Effector CD4-positive, alpha-beta T cell (primary cell): ENCODE results near the gene PRDM13. TPM values are rescaled to one million over a fixed set of nuclear protein-coding genes. Genes with fewer than 3 reads are reported as not detected.
"Not testable (repeated sequence)": the region's sequence is repeated elsewhere in the genome, so short reads cannot be mapped to it uniquely, and the experiment has no call there.

Experiments
- DNase-seq: peaks from one replicate; pipeline ENCODE4 v3.0.0-alpha.2; 2020
- total RNA-seq: gene quantifications from one replicate; lab custom pipeline; 2026; lab: John Stamatoyannopoulos, UW

PRDM13 gene
- not detected for total RNA-seq

DNA sequence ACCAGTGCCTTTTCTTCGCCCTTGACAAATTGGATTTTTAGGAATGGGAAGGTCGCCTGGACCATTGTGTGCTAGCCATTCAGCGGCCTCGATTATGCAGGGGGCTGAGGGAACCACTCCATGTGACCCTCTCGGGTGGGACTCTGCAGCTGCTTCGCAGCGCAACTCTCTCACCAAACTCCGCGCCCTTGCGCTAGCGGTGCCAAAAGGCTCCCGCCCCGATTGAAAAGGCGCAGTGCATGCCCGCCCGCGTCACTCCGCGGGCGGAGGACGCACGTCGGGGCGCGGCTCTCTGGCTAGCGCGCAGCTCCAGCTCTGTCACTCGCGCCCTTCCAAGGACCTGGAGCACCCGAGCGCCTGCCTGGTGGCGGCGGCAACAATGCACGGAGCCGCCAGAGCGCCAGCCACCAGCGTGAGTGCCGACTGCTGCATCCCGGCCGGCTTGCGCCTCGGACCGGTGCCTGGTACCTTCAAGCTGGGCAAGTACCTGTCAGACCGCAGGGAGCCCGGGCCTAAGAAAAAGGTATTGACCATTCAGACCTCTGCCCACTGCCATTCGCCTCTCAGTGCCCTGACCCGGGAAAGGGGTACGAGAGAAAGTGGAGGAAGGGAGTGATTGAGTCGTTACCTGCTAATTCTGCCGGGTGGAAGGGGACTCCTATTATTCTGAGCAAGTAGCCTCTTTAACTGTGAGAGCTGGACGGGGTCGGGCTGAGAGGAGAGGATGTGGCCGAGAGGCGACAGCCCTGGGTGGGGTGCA is at the start of gene PRDM13:
Gene PRDM13, plus strand, starts transcription at position 178 of the 760 bp plus-strand sequence. Its CDS starts 202 bp downstream, at position 380.
- DNase-seq: no peak

DNA sequence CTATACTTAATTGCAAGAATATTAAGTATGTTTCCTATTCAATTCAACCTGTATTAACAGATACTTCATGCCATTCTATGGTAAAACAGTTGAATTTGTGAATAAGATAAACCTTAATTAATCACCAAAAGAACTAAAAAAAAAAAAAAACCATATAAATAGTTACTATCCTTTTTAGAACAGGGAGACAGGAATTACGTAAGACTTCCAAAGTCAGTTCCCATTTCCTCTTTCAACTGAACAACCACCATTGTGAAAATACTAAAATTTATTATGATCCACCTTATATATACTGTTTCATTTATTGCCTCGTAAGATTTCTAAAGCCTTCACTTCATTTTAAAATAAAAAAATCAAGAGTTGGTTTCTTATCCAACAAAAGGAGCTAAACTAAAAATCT is 47.6 kb upstream of the PRDM13 start:
- no peak for DNase-seq

DNA sequence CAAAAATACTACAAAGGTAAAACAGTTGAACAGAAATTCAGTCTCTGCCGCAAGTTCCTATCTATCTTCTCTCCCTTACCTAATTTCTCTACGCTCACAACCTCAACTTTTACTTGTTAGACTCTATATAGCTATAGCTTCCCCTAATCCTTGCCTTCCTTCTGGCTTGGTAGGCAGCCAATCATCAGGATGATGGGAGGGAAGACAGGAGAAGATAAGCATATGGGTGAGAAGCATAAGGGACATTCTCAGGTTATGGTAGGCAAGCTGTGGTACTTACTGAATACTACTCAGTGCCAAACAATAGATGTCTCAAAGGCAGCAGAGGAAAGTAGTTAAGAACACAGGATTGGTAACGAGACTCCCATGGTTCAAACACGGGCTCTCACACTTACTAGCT is 46.0 kb upstream of the PRDM13 start:
- no peak for DNase-seq

DNA sequence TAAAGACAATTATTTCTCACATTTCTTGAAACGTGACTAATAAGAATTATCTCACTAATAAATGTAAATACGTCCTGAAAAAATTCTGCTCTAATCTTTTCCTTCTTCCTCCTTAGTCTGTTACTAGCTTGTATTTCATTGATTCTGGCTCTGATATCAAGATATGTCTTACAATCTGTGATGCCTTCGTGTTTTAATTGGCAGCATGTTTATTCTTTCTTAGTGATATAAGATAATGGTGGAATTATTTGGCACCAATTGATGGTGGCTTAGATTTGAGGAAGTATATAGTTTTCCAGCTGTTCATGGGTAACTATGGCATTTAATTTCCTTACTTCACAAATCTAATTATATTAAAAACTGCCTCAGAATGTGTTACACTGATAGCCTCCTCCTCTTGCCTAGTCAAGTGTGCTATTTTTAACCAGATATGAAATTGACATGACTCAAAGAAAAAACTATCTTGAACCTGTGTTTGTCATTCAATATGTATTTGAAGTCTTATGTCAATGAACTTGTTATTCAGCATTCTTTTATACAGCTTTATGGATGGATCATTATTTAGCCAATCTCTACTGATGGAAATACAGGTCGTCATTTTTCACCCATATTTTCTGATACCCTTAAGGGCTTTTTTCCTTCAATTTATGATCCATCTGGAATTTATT is 43.4 kb upstream of the PRDM13 start:
- no peak for DNase-seq

DNA sequence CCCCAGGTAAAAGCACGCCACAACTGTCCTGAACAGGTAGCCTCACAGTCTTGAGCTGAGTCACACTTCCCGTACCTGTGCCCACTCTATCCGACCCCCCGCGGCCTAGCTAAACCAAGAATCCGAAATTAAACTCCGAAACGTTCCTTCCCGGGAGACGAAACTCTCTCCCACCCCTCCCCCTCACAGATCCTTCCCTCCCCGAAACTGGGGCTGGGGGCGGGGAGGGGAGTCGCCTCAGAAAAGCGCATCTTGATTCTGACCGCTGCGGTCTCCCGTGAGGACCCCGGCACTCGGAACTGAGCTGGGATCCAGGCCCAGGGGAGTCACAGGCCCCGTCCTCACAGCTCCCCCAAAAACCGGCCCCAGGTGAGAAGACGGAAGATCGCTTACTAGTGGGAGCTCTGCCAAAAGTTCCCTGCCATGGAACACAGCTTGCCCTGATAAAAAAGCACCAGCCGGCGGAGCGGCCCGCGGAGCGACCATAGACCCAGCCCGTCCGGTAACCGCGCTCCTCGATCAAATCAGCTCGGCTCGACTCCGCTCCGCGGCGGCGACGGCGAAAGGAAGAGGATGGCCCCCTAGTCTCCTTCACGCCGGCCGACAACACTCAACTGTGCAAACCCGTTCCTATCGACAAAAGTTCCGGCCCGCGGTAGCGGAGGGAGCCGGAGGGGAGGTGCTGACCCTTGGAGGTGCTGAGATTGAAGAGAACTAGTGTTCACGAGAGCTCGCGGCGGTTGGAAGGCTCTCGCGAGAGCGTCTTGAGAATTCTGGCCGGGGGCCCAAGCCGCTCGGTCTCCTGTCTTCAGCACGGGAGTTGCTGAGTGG is 38.3 kb upstream of the PRDM13 start, which contains the start of gene CCNC:
Gene CCNC, minus strand, starts transcription at position 558 of the 831 bp plus-strand sequence. Its CDS starts 133 bp downstream, at position 425.
- peak; percentile 78 for DNase-seq

DNA sequence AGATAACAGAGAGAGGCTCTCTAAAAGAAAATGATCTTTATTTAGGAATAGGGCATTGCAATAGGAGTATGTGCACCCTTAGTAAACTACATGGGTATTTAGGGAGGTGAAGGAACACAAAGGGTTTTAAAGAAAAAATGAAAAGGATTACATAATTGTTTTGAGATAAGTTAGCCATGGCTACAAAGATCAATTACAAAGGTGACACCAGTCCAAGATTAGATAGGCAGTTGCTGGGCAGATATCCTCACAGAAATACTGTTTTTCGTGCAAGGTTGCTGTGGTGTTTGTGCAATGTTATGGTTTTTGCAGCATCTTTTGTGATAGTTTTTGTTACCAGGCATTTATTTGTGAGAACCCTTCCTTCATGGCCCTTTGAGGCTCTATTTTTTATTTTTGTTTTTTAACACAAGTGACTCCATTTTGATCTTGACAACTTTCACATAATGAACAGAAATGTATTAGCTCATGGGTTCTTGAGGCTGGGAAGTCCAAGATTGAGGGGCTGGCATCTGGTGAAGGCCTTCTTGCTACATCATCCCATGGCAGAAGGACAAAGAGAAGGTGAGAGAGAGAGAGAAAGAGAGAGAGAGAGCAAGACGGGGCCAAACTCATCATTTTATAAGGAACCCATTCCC is 32.5 kb upstream of the PRDM13 start:
- no peak for DNase-seq

DNA sequence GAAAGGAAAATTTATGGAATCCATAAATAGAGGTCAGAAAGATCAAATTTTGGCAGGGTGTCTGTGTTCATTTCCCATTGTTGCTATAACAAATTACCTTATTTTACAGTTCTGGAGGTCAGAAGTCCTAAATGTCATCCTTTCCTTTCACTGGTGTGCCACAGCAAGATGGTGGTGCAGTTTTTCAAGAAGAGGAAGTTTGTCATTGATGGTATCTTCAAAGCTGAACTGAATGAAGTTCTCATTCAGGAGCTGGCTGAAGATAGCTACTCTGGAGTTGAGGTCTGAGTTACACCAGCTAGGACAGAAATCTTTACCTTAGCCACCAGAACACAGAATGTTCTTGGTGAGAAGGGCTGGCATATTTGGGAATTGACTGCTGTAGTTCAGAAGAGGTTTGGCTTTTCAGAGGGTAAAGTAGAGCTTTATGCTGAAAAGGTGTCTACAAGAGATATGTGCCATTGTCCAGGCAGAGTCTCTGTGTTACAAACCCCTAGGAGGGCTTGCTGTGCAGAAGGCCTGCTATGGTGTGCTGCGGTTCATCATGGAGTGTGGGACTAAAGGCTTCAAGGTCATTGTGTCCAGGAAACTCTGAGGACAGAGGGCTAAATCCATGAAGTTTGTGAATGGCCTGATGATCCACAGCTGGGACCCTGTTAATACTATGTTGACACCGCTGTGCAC is 30.9 kb upstream of the PRDM13 start:
- no peak for DNase-seq

DNA sequence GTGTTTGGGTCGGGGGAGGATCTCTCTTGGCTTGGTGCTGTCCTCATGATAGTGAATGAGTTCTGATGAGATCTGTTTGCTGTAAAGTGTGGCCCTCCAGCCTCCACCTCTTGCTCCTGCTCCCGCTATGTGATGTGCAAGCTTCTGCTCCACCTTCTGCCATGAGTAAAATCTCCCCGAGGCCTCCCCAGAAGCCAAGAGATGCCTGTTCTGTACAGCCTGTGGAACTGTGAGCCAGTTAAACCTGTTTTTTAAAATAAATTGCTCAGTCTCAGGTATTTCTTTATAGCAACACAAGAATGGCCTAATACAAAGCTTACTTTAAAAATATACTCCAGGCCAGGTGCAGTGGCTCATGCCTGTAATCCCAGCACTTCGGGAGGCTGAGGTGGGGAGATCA is 26.9 kb upstream of the PRDM13 start:
- DNase-seq: no peak

DNA sequence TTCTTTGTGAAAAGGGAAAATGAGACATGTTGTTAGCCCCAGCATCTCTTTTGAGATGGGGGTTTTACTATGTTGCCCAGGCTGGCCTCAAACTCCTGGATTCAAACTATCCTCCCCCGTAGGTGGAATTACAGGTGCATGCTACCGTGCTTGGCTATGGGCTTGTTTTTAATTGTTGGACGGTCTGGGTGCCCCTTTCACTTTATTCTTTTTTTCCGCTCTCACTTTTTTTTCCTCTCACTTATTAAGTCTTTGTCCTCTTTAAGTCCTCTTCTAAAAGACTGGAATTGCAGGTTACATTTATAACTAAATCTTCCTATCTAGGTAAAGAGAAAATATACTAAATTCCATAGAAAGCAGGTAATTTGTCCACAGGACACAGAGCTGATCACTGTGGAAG is 18.8 kb upstream of the PRDM13 start:
- DNase-seq: no peak

DNA sequence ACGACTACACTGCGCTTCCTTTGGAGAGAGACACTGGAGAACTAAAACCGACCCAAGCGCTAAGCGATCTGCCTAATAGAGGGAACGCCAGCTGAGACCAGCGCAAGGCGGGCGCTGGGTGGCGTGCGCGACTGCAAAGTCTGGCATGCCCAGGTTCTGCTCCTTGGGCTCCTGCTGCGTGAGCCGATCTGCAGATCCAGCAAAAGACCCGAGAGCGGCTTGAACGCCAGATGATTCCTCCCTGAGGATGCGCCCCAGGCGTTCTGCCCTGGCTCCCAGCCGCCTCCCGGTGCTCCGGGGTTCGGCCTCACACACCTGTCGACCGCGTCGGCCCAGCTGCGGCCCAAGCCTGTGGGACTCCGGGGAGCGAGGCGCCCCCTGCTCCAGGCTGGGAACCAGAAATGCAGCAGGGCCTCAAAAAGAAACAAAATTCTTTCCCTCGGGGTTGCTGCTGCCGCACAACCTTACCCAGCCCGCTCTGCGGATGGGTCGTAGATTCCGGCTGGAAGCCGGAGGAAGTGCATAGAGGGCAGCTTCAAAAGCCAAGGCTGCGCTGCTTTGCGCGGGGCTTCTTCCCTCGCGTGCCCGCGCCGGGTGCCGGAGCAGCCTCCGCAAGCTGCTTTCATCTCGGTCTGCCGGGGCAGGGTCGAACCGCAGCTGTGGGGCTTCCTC is 17.9 kb upstream of the PRDM13 start:
- DNase-seq: peak; percentile 33

DNA sequence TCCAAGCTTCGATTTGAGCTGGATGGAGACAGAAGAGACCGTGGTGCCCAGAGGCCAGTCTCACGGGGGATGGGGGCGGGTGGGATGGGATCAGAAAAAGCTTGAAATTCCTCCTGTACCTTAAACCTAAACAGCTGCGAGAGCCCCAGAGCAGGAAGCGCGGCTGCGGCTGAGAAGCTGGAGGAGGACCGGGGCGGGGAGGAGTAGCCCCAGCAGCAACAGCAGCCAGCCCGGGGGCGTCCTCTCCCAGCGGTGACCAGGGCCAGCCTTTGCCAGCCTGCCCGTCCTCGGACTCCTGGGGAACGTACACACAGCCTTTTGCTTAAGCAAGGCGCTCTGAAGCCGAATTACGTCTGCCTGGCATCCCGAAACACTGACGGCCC is 17.4 kb upstream of the PRDM13 start:
- no peak for DNase-seq

DNA sequence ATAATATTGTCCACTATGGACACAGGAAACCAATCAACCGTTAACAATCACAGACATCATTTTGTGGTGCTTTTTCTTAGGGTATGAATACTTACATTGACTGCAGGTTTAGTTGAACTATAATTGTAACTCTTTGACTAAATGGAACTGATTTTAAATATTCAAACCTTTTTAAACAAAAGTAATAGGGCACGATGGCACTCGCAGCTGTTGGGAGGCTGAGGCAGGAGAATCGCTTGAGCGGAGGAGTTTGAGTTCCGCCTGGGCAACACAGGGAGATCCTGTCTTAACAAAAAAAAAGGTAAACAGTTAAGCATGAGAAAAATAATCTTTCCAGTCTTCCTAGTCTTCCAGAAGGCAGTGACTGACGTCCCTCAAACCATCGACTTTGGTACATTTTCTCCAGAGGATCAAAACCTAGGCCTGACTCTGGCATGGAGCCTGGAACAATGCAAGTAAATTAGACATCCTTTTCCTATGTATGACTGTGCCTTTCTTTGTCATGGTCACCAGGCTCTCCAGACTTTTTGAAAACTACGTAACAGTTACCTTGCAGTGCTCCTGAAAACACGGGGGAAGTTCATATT is 16.6 kb upstream of the PRDM13 start:
- DNase-seq: no peak

DNA sequence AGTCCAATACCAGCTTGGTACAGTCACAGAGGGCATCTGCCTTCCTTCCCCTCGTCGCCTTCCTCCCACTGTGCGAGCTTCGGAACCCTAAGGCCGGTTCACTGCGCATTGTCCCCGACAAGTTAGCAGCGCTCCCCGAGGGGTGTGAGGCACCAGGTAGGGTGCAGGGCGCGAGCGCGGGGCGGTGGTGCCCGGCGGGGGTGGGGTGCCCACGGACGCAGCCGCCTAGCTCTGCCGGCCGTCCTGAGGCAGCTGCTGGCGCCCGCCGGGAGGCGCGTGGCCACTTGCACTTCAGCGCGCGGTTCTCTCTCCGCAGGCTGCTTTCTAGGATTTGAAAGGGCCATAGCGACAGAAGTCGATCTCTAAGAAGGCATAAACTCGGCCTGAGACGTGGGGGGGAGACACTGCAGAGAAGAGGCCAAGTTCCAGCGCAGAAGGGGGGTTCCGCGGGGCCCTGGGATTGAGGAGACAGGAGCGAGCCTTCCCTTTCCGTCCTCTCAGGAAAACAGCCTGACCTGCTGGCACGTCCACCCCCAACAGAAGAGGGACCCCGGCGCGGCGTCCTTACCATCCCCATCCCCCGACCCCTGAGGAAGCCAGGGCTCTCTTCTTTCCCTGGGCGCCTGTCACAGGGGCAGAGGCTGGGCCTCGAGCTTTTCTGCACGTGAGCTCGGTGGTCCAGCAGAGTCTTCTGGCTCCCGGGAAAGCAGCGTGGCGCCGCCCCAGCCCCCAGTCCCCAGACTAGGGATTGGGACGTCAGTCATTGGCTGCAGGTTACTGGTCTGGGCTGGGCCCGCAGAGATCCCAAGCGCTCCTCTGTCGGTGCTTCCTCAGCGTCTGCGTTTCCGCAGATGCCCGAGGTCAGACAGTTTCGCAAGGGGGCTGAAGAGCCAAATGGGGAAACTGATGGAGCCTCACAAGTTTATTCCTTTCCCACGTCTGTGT is 15.6 kb upstream of the PRDM13 start:
- no peak for DNase-seq

DNA sequence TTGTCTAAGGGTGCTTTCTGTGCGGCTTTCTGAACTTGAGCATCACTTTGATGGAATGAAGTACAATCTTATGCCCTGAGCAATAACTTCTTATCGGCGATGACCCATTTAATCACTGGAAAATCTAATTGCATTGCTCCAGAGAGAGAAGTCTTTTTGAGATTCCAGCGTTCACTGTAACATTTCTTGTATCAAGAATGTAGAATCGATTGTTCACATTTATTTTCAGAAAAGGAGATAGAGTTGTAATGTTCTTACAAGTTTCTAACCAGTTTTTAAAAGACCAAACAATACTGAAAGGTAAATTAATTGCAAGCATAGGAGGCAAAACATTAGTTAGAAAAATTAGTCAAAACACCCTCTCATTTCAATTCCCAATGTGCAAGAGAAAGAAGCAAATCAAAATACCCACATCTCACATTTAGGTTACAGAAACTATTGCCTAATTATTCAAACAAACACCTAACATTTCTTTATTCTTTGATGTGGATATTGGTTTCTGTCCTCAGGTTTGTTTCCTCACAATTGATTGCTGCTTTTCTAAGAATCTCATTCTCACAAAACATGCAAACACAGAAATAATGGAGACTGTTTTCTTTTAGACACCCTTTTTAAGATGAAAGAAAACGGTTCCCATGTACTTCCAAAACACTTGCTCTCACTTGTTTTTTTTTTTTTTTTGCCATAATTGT is 14.8 kb upstream of the PRDM13 start:
- DNase-seq: no peak

DNA sequence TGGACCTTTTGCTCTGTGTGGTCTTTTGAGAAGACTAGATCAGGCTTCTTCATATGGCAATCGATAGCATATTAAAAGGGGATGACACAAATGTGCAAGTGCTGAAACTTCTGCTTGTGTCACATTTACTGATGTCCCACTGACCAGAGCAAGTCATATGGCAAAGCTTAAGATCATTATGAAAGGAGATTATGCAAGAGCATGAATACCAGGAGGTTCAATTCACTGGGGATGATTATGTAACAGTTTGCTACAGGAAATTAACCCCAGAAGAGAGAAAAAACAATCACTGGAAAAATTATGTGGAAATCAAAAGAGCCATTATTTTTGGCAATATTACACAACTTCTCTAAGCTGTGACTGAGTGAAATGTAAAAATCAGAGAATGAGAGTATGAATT is 13.7 kb upstream of the PRDM13 start:
- no peak for DNase-seq

DNA sequence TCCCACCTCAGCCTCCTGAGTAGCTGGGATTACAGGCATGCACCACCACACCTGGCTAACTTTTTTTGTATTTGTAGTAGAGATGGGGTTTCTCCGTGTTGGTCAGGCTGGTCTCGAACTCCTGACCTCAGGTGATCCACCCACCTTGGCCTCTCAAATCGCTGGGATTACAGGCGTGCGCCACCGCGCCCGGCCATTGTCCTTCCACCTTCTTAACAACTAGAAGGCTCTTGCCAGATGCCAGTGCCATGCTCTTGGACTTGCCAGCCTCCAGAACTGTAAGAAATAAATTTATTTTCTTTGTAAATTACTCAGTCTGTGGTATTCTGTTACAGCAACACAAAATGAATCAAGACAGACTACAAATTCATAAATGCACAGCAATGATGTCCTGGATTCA is 11.9 kb upstream of the PRDM13 start:
- not testable (repeated sequence) for DNase-seq

DNA sequence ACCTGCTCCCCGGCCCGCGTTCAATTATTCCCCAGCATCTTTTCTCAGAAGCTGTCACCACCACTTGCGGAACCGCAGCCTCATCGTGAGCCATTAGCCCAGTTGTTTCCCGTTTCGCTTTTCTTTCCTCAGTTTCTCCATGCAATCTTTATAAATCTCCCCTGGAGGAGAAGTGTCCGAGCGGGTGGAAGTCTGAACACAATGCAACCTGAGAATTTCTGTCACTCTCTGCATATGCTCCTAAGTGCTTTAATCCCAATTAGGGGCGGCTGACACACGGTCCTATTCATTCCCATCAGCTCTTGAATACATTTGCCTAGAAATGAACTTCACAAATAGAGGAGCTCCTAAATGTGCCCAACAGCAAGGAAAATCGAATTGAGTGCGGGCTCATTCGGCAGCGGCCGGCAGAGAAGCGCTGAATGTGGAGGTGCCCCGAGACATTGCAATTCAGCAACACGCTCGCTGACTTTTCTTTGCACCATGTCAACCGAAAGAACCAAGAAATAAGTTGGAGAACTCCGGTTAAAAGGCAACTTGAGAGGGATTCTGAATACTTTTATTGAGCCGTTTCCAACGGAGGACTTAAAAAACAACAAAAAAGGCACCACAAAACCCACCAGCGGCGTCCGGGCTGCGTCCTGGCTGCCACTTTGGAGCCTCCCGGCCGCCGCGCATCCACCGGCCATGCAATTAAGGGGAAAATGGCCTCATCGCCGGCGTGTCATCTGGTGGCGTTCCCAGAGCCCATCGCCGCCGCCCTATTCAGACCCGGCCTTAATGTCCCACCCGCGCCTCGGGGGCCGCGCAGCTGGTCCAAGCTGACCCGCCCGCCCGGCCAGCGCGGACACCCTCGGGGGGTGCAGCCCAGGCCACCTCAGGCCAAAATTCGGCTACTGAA is 3.9 kb upstream of the PRDM13 start:
- DNase-seq: no peak

DNA sequence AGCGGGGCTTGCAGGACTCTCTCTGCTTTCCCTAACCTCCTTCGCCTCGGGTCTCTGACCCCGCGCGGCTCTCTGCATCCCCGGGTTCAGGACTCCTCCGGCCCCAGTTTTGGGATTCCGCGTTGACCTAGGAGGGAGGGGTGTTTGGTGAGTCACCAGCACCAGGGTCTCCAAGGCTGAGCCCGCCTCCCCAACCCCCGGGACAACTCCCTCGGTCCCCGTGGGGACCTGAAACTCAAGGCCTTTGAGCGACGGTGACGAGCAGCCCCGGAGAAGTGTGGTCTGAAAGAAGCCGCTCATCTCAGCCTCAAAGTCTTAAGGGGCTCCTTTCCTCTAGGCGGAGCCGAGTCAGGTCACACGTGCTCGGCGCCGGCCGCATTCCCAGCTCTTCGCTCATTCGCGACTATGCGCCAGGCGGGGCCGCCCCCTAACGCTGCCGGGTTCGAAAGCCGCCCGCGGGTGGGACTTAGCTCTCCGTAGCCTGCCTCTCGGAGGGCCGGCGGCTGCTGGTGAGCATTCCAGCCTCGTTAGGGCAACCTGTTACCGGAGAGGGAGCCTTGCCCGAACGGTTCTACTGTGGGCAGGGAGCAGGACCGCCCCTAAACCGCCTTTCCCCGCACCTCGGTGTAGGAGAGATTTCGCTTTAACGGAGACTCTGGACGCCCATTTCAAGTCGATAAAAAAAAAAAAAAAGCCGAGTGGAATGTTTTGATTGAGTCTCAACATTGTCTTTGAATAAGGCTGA is 3.0 kb upstream of the PRDM13 start:
- DNase-seq: no peak
